RWPE1 (cell line): ENCODE results near the gene RAMACL.

Experiments
- CTCF ChIA-PET: fragments of 350-600 bp; sonication (Branson Sonifier 250); formaldehyde crosslinking; extraction: SDS; loops from one replicate; lab custom pipeline; 2021; lab: Yijun Ruan, JAX
- POLR2A ChIA-PET: fragments of 400-600 bp; formaldehyde crosslinking; extraction: SDS; loops from one replicate; lab custom pipeline; 2020; ENCODE audit warnings: antibody characterized with exemption; ENCODE audit not compliant: low non-redundant PET; lab: Yijun Ruan, JAX
- DNase-seq: peaks from one replicate; pipeline ENCODE4 v3.0.0; 2012; ENCODE audit warnings: low spot score
- H3K27ac ChIP-seq: fragments of 450-650 bp; 2 replicates; pipeline ENCODE4 v1.5.1; 2017
- CTCF ChIP-seq: fragments of 450-650 bp; conservative IDR thresholded peaks from 2 replicates; pipeline ENCODE4 v1.5.1; 2017; ENCODE audit warnings: low read depth, mild to moderate bottlenecking

RAMACL gene

GRCh38 chr6:166618251-166618650 is 31.8 kb upstream of the RAMACL start:
- CTCF ChIA-PET, result no interaction called here
- POLR2A ChIA-PET, result no interaction called here
- no peak for TF ChIP-seq CTCF
- DNase-seq, result no peak
- peak overlapping the region; percentile 93 for H3K27ac ChIP-seq

- no peak for TF ChIP-seq CTCF
- ChIA-PET CTCF (no interaction called here), POLR2A (no interaction called here)
- DNase-seq, result no peak
- no peak overlapping the region for H3K27ac ChIP-seq
Measured at GRCh38 chr6:166617359-166617758, 30.9 kb upstream of the RAMACL start.

- TF ChIP-seq CTCF, result no peak
- DNase-seq, result no peak
- peak overlapping the region; percentile 41 for H3K27ac ChIP-seq
- CTCF ChIA-PET, result no interaction called here
- POLR2A ChIA-PET, result no interaction called here
Measured at GRCh38 chr6:166616261-166617238, 30.1 kb upstream of the RAMACL start.

- no peak for TF ChIP-seq CTCF
- ChIA-PET POLR2A (no interaction called here), CTCF (no interaction called here)
- H3K27ac ChIP-seq, result peak overlapping the region; percentile 41
- no peak for DNase-seq
Measured at GRCh38 chr6:166615059-166615770, 28.7 kb upstream of the RAMACL start.

- ChIA-PET POLR2A (no interaction called here), CTCF (no interaction called here)
- no peak for DNase-seq
- no peak for TF ChIP-seq CTCF
- peak overlapping the region; percentile 41 for H3K27ac ChIP-seq
Measured at GRCh38 chr6:166614589-166614988, 28.1 kb upstream of the RAMACL start.

- no peak for DNase-seq
- ChIA-PET CTCF (no interaction called here), POLR2A (no interaction called here)
- no peak for TF ChIP-seq CTCF
- peak overlapping the region; percentile 41 for H3K27ac ChIP-seq
Measured at GRCh38 chr6:166614171-166614583, 27.7 kb upstream of the RAMACL start.
